ENCODE data around the gene DNAJC30.

Gene DNAJC30

DNA sequence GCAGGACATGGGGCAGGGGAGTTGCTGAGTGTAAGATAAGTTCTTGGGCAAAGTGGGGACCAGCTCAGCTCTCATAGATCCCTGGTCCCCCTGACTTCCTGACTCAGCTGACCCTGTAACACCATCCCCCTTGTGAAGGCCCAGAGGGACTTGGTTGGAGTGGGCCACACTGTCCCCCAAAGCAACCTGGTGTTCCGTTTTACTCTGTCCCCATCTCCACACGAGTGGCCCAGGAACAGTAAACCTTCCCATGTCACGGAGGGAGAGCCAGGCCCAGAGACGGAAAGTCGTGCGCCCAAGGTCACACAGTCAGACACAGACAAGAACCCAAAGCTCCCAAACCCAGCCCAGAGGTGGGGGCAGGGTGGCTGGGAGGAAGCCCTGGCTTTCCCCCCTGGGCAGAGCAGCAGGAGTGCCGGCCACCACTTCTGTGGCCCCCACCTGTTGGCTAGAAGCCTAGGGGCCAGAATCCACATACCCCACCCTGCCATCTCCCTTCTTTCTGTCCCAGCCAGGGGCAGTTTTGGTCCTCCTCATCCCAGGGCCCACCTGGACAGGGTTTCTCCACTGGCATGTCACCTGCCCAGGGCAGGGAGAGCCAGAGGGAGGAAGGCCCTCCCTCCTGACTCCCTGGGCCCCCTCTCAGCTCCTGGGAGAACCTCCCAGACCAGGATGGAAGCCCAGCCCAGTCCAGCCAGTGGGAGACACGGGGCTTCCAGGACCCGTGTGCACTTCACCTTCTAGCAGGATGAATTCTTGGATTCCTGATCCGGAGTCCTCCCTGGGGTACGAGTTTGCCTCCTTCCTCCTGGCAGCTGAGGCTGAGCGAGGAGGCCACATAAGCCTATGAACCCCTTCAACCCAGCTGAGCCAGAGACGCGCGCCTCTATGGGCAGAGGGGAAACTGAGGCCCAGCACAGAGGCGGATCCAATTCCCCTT, 36.2 kb downstream of the DNAJC30 start:
- DNase-seq: no peak

DNA sequence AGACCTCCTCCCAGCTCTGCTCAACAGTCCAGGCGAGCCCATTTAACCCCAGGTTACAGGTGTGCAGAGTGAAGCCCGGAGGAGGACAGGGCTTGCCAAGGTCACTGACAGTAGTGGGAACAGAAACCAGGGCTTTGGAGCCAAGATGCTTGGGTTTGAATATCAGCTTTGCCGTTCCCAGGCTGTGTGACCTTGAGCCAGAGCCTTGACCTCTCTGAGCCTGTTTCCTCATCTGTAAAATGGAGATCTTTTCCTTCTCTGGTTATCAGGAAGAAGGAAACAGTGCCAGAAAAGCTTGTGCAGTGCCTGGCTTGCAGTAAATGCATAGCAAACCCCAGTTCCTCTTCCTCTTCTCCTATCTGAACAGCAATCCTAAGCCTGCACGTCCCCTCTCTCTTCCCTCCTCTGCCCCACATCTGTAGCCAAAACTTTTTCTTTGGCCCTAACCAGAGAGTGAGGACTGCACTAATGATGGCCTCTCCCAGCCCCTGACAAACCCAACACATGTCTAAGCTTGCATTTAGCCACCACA, 37.5 kb downstream of the DNAJC30 start:
- no peak for DNase-seq

DNA sequence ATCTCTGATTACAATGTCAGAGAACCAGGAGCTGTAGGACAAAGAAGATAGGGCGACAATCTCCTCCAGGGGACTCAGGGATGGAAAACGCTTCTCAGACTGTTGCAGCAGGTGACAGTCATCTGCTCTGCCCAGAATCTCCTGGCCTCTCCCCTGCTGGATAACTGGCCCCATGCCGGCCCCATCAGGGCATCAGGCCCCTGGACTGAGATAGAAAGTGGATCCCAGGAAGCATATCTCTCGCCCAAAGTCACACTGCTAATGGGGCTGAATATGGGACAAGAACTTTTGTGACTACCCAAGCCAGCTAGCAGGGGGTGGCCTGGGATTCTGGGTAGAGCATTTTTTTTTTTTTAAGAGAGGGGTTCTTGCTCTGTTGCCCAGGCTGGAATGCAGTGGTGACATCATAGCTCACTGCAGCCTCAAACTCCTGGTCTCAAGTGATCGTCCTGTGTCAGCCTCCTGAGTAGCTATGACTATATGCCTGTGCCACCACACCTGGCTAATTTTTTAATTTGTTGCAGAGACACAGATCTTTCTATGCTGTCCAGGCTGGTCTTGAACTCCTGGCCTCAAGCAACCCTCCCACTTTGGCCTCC, 38.5 kb downstream of the DNAJC30 start:
- DNase-seq: no peak

DNA sequence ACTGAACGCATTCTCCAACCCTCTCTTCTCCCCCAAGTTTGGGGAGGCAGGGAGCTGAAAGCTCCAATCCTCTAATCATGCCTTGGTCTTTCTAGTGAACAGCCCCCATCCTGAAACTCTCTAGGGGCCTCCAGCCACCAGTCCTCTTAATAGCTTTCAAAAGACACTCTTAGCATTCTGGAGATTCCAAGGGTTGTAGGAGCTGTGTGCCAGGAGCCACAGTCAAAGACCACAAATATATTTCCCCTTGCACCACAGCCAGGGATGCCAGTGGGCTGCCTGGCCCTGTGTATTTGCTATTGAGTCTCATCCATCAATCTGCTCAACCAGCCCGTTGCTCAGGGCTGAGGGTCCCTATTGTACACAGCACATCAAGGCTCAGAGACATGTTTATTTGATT, 40.4 kb downstream of the DNAJC30 start:
- DNase-seq: no peak

DNA sequence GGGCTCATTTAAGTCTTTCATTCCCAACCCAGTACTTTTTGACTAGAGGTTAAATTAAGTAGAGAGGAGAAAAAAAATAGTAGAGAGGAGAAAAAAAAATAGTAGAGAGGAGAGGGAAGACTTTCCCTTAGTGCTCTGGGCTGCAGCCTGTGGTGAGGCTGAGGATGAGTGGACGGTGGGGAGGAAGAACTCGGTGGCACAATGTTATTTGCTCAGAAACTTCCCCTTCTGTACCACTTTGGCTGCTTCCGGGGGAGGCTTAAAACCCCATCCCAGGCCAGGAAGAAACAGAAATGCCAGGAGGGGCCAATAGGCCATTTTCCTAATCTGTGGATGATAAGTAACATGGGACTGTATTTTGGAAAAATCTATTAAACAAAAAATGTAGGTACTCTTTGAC, 44.3 kb downstream of the DNAJC30 start:
- DNase-seq: no peak

DNA sequence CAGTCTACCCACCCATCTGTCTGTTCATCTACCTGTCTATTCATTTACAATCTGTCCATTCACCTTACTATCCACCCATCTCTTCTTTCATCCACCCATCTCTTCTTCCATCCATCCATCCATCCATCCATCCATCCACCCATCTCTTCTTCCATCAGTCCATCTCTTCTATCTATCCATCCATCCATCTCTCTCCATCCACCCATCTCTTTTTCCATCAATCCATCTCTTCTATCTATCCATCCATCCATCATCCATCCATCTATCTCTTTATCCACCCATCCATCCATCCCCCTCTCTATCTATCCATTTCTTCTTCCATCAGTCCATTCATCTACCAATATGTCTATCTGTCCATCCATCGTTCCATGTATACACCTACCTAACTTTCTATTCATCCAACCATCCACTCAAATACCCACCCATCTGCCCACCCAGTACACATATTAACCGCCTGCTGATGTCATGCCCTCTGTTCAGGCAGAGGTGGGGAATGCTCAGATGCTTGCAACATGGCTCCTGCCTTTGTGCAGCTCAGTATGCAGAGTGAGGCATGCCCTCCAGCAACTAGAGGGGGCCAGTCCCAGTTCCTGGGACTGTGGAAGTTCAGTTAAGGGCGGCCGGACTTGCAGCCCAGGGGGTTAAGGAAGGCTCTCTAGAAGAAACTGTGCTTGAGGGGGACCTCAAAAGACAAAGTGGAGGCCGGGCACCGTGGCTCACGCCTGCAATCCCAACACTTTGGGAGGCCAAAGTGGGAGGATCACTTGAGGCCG, 47.6 kb downstream of the DNAJC30 start:
- no peak for DNase-seq

DNA sequence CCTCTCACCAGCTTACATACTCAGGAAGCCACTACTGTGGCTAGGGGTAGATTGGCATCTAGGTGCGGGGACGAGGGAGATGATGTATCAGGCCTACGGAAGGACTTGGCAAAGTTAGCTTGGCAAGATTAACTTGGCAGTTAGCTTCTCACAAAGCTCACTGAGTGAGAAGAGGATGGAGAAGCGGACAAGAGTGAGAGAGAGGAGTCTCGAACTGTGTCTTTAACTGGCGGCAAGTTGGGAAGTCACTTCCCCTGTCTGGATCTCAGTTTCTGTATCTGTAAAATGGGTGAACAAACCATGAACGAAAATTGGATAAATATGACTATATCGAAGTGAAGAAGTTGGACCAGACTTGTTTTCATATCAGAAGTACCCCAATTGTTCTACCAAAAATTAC, 49.4 kb downstream of the DNAJC30 start:
- no peak for DNase-seq

DNA sequence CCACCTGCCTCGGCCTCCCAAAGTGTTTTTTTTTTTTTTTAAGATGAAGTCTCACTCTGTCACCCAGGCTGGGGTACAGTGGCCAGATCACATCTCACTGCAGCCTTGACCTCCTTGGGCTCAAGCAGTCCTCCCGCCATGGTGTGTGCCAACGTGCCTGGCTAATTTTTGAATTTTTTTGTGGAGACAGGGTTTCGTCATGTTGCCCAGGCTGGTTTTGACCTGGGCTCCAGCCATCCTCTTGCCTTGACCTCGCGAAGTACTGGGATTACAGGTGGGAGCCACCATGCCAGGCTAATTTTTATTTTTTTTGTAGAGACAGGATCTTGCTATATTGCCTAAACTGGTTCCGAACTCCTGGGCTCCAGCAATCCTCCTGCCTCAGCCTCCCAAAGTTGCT, 49.9 kb downstream of the DNAJC30 start:
- no peak for DNase-seq

DNA sequence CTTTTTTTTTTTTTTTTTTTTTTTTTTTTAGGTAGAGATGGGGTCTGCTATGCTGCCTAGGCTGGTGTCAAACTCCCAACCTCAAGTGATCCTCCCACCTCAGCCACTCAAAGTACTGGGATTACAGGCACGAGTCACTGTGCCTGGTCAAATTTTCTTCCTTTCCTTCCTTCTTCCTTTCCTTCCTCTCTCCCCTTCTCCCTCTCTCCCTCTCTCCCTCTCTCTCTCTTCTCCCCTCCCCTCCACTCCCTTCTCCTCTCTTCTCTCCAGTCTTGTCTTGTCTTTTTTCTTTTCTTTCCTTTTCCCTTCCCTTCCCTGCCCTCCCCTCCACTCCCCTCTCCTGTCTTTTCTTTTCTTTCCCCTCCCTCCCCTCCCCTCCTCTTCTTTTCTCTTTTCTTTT, 51.7 kb downstream of the DNAJC30 start:
- DNase-seq: no peak
